ENCODE data around the gene LAMC2.

The LAMC2 gene

GRCh38 chr1:183168308-183168707 is 17.8 kb upstream of the LAMC2 start:
- DNase-seq (ENCODE audit: low read depth): no peak

- DNase-seq (ENCODE audit: low read depth): no peak
These were observed 12.2 kb upstream of the LAMC2 start for GRCh38 chr1:183173828-183174227.

DNA sequence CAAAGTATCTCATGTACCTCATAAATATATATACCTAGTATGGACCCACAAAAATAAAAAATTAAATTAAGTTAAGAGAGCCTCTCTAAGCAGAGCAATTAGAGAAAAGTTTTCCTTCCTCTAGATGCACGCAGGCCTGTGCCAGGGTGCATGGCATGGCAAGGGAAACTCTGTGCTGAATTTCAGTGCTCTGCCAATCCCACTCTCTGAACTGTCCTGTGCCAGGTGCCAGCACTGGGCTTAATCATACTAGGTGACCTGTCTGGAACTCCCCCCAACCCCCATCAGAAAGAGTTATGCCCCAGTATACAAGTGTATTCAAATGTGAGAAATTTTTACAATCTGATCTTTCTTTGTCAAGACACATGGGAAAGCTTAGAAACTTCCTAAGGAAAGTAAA is 10.4 kb upstream of the LAMC2 start:
- no peak for DNase-seq (ENCODE audit: low read depth)

DNA sequence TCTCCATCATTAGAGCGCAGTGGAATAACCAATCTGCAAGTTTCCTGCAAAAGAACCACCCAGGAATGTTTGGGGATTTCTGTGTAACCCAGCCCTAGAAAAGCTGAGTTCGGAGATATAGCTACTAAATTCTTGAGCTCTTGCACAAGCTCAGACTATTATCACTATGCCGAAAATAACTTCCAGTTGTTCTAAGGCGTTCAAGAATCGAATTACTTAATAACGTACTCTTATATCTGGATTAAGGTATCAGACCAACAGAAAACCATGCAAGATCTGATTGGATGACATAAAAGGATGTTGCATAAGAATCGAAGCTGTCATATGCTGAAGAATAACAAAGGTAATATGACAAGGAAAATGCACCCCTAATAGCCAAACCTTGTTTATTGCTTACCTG is 7.5 kb upstream of the LAMC2 start:
- DNase-seq (ENCODE audit: low read depth): no peak

- DNase-seq (ENCODE audit: low read depth): no peak
These were observed 7.0 kb upstream of the LAMC2 start for GRCh38 chr1:183179033-183179432.

GRCh38 chr1:183180218-183180617 is 5.8 kb upstream of the LAMC2 start:
- no peak for DNase-seq (ENCODE audit: low read depth)

- no peak for DNase-seq (ENCODE audit: low read depth)
These were observed 5.4 kb upstream of the LAMC2 start for GRCh38 chr1:183180634-183181056.

DNA sequence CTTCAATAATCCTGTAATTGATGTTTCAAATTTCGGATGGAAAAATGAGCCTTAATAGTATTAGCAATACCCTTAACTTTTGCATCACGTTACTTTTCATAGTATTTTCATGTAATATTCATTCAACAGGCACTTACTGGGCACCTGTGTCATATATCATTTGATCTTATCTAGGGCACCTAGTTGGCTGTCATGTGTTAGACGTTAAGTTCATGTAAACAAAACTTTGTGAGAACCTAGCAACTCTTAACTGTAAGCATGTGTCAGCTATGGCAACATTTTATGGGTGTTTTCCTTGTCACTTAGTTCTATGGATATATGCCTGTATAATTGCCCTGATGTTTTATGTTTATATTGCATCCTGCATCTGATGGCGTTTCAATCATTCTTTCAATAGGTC is 777 bp downstream of the LAMC2 start:
- DNase-seq (ENCODE audit: low read depth): no peak

DNA sequence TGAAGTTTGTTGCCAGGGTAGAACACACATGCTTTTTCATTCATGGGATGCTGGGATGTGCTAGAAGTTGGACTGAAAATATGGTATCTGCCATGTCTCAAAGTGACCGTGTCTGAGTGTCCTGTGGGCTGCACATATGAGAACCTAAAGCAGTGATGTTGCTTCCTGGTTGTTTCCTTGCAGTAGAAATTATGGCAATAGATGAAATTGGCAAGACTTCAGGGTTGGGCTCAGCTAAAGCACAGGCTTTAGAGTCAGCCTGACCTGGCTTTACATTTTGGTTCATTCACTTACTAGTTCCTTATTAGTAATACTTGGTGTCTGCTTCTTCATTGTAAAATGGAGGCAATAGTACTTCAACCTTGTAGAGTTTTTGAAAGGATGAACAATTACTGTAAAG is 2.2 kb downstream of the LAMC2 start:
- DNase-seq (ENCODE audit: low read depth): no peak

DNA sequence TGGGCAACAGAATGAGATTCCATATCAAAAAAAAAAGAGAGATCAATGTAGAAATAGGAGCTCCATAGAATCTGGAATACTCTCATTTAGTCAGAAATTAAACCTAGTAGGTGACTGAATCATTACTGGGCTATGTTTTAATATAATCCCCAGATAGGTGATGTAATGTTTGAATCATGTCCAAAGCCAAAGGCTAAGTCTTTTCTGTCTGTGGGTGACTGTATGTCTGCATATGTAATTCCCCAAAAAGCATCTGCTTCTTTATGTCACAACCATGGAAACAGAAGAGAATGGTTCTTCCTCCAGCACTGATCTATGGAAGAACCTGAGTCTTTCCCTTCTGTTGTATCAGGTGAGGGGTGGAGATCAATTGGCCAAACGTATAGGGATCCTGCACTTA is 5.8 kb downstream of the LAMC2 start:
- no peak for DNase-seq (ENCODE audit: low read depth)

DNA sequence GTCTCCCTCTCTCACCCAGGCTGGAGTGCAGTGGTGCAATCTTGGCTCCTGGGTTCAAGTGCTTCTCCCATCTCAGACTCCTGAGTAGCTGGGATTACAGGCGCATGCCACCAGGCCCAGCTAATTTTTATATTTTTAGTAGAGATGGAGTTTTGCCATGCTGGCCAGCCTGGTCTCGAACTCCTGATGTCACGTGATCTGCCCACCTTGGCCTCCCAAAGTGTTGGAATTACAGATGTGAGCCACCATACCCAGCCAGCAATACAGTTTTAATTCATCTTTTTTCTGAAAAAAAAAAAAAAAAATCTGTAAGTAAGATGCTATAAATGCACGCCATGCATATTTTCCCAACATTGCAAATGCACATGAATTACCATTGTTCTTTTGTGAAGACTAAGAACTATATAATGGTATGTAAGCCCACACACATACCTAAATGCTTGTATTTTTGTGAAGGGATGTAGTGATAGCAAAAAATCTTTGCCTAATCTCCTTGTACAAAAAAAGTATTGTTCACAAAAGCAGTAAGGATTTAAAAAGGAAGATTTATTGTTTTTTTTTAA is 8.0 kb downstream of the LAMC2 start:
- no peak for DNase-seq (ENCODE audit: low read depth)

DNA sequence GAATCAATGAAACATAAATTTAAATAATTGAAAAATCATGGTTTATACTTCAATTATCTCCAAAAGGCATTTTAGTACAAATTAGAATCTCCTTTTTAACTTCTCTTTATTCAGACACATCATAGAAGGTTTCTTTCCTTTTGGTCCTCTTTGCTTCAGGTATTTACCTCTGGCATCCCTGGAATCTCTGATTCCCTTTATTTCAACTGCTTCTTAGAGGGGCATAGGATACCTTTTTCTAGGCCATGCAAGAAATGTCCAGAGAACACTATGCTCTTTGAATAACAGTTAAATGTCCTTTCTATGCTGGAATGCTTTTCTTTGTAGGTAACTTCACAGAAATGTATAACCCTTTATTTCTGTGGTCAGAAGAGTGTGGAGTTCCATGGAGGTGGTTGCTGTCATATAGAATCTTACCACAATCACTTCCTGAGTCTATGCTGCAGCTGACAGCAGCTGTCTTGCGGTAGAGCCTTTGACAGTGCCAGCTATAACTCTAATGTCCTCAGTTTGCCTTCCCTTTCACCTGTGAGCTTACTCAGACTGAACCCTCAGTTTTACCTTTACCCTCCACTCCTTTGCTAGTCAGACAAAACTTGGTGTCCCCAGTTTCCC is 8.6 kb downstream of the LAMC2 start:
- DNase-seq (ENCODE audit: low read depth): no peak

GRCh38 chr1:183195142-183195574 is 9.1 kb downstream of the LAMC2 start:
- DNase-seq (ENCODE audit: low read depth): no peak

GRCh38 chr1:183197762-183198161 is 11.7 kb downstream of the LAMC2 start:
- DNase-seq (ENCODE audit: low read depth): no peak

- DNase-seq (ENCODE audit: low read depth): no peak
These were observed 12.4 kb downstream of the LAMC2 start for GRCh38 chr1:183198463-183198862.

GRCh38 chr1:183199304-183199703 is 13.2 kb downstream of the LAMC2 start:
- no peak for DNase-seq (ENCODE audit: low read depth)

GRCh38 chr1:183200451-183200850 is 14.4 kb downstream of the LAMC2 start:
- DNase-seq (ENCODE audit: low read depth): no peak

GRCh38 chr1:183203094-183203493 is 17.0 kb downstream of the LAMC2 start:
- no peak for DNase-seq (ENCODE audit: low read depth)

GRCh38 chr1:183205196-183205781 is 19.2 kb downstream of the LAMC2 start:
- no peak for DNase-seq (ENCODE audit: low read depth)

GRCh38 chr1:183206538-183207122 is 20.6 kb downstream of the LAMC2 start:
- DNase-seq (ENCODE audit: low read depth): no peak

- no peak for DNase-seq (ENCODE audit: low read depth)
These were observed 23.6 kb downstream of the LAMC2 start for GRCh38 chr1:183209533-183210158.

DNA sequence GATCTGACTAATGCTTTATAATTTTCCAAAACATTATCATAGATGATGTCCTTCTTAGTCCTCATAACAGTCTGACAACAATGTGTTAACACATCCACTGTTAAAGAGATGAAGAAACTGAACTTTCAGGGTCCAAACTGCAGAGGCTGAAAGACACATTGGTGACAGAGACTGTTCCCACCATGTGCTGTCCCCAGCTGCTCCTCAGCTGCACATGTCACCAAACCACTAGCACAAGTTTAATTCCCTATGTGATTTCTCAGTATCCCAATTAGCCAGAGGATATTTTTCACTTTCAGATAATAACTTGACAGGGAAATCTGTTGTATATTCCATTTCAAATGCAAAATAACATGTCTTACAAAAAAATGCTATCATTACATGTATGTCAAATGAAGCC is 24.6 kb downstream of the LAMC2 start:
- no peak for DNase-seq (ENCODE audit: low read depth)

DNA sequence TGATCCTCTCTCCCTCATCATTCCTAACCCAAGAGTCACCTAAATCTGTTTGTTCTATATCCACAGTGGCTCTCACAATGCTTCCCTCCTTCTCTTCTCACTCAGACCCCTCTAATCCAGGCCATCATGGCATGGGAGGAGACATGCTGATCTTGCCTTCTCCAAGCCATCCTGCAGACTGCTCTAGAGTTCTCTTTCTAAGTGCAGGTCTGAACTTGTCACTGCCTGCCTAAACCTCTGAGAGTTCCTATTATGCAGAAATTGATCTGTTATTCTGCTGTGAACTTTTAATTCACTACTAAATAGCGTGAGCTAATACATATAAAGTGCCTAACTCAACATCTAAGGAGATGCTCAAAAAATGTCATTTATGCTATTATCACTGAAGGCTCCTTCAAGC is 26.8 kb downstream of the LAMC2 start:
- DNase-seq (ENCODE audit: low read depth): no peak

Measured in stimulated activated CD8-positive, alpha-beta memory T cell treated with anti-CD3 and anti-CD28 coated beads, Interleukin-12 subunit alpha, Interleukin-12 subunit beta, amount 100 ng/mL, for 1 hour (primary cell).